ENCODE measurements around the gene PRLR.

GRCh38 chr5:35239911-35240610 is 9.8 kb upstream of the PRLR start:
- no peak for TF ChIP-seq CTCF (conservative IDR thresholded peaks at IDR 0.05; ENCODE audit: low read depth in 2 of 2)
- TF ChIP-seq EZH2phosphoT487 (IDR thresholded peaks at IDR 0.05; ENCODE audit: unreplicated experiment): no peak
- TF ChIP-seq EZH2 (IDR thresholded peaks at IDR 0.05; ENCODE audit: low read depth, unreplicated experiment): no peak
- TF ChIP-seq POLR2AphosphoS5 (IDR thresholded peaks at IDR 0.05; ENCODE audit: low read depth): no peak
- TF ChIP-seq ETS1 (IDR thresholded peaks at IDR 0.05): no peak
